GM12872 (cell line): ENCODE data around the gene E2F8.

ENCODE experiments used
- CTCF ChIP-seq: IDR thresholded peaks from 3 replicates; pipeline ENCODE4 v1.5.1; 2011; ENCODE audit warnings: low read depth, mild to moderate bottlenecking, low read length, moderate library complexity; ENCODE audit not compliant: insufficient read depth

E2F8 gene

GRCh38 chr11:19209617-19210370 is 31.0 kb downstream of the E2F8 start:
- TF ChIP-seq CTCF, result no peak

GRCh38 chr11:19208959-19209546 is 31.7 kb downstream of the E2F8 start:
- no peak for TF ChIP-seq CTCF

- no peak for TF ChIP-seq CTCF
These were observed 32.6 kb downstream of the E2F8 start for GRCh38 chr11:19208181-19208580.

- TF ChIP-seq CTCF, result no peak
These were observed 35.9 kb downstream of the E2F8 start for GRCh38 chr11:19204836-19205235.

- no peak for TF ChIP-seq CTCF
These were observed 38.8 kb downstream of the E2F8 start, which contains the start of gene CSRP3 for GRCh38 chr11:19201737-19202605. TSS of gene CSRP3 (minus strand) at chr11:19201983. CDS start at chr11:19192448, 9,535 bp downstream.

GRCh38 chr11:19200410-19201201 is 40.1 kb downstream of the E2F8 start:
- no peak for TF ChIP-seq CTCF

GRCh38 chr11:19199771-19200170 is 41.0 kb downstream of the E2F8 start:
- TF ChIP-seq CTCF, result no peak
